ENCODE results near the gene OR4D1. TPM values are rescaled to one million over a fixed set of nuclear protein-coding genes. Genes with fewer than 3 reads are reported as not detected.
A peak's percentile ranks its signal among the peaks of the same experiment; 100 is the strongest.

The OR4D1 gene
- total RNA-seq, 1 donor from 2014 or later: not detected

- no peak for DNase-seq (ENCODE audit: low read depth)
- no peaks in the 10 kb centered on the region for H3K36me3 Mint-ChIP-seq (ENCODE audit: low read depth, unreplicated experiment)
These were observed 39.5 kb downstream of the OR4D1 start for GRCh38 chr17:58187675-58188074.

GRCh38 chr17:58189436-58190146 lies 41.4 kb downstream of the OR4D1 start:
- Mint-ChIP-seq H3K36me3 (ENCODE audit: low read depth, unreplicated experiment) (no peaks in the 10 kb centered on the region), H3K4me3 (ENCODE audit: unreplicated experiment) (no peak overlapping the region), H3K4me1 (ENCODE audit: low read depth, unreplicated experiment) (no peaks in the 10 kb centered on the region), H3K27ac (ENCODE audit: unreplicated experiment) (peak overlapping the region; percentile 47), H3K27me3 (ENCODE audit: low read depth, unreplicated experiment) (peaks cover 48% of the 10 kb centered on the region), H3K9me3 (ENCODE audit: unreplicated experiment) (no peaks in the 10 kb centered on the region)
- H3K4me1 ChIP-seq (ENCODE audit: insufficient read depth, low read length): peaks cover 11% of the 10 kb centered on the region
- FAIRE-seq: peak; percentile 9
- TF ChIP-seq EZH2 (IDR thresholded peaks at IDR 0.05; ENCODE audit: insufficient read depth, low read length) (no peak), CTCF (IDR thresholded peaks at IDR 0.05; ENCODE audit: insufficient read depth, low read depth, low read length) (no peak)
- H3K9me3 ChIP-seq (ENCODE audit: insufficient read depth, low read depth, low read length): no peaks in the 10 kb centered on the region
- peaks cover 5% of the 10 kb centered on the region for H3K27me3 ChIP-seq (ENCODE audit: insufficient read depth, low read length)
- no peaks in the 10 kb centered on the region for H3K79me2 ChIP-seq (ENCODE audit: insufficient read depth, low read length)
- H3K4me2 ChIP-seq (ENCODE audit: low read length): peak overlapping the region; percentile 18
- no peaks in the 10 kb centered on the region for H3K36me3 ChIP-seq (ENCODE audit: insufficient read depth, low read length)
- DNase-seq (ENCODE audit: low read depth): peak; percentile 84
- H4K20me1 ChIP-seq (ENCODE audit: insufficient read depth, low read length): no peaks in the 10 kb centered on the region
- no peak overlapping the region for H3K9ac ChIP-seq (ENCODE audit: low read length)
- H2AFZ ChIP-seq (ENCODE audit: low read depth, low read length): no peak overlapping the region
- no peak overlapping the region for H3K4me3 ChIP-seq (ENCODE audit: insufficient read depth, low read depth, low read length)
- H3K27ac ChIP-seq (ENCODE audit: low read depth, low read length): no peak overlapping the region

More at GRCh38 chr17:58187675-58188074, 39.5 kb downstream of the OR4D1 start:
- H3K4me1 Mint-ChIP-seq (ENCODE audit: low read depth, unreplicated experiment): no peaks in the 10 kb centered on the region
- H3K27ac ChIP-seq (ENCODE audit: low read depth, low read length): no peak overlapping the region
- H3K27me3 Mint-ChIP-seq (ENCODE audit: low read depth, unreplicated experiment): peaks cover 39% of the 10 kb centered on the region
- no peaks in the 10 kb centered on the region for H3K9me3 Mint-ChIP-seq (ENCODE audit: unreplicated experiment)
- no peaks in the 10 kb centered on the region for H3K9me3 ChIP-seq (ENCODE audit: insufficient read depth, low read depth, low read length)
- FAIRE-seq: no peak
- H3K4me3 Mint-ChIP-seq (ENCODE audit: unreplicated experiment): no peak overlapping the region
- H3K79me2 ChIP-seq (ENCODE audit: insufficient read depth, low read length): no peaks in the 10 kb centered on the region
- no peak overlapping the region for H2AFZ ChIP-seq (ENCODE audit: low read depth, low read length)
- H4K20me1 ChIP-seq (ENCODE audit: insufficient read depth, low read length): no peaks in the 10 kb centered on the region
- H3K4me1 ChIP-seq (ENCODE audit: insufficient read depth, low read length): peaks cover 16% of the 10 kb centered on the region
- no peak overlapping the region for H3K27ac Mint-ChIP-seq (ENCODE audit: unreplicated experiment)
- peaks cover 5% of the 10 kb centered on the region for H3K27me3 ChIP-seq (ENCODE audit: insufficient read depth, low read length)
- TF ChIP-seq CTCF (IDR thresholded peaks at IDR 0.05; ENCODE audit: insufficient read depth, low read depth, low read length) (no peak), EZH2 (IDR thresholded peaks at IDR 0.05; ENCODE audit: insufficient read depth, low read length) (no peak)
- no peak overlapping the region for H3K4me2 ChIP-seq (ENCODE audit: low read length)
- H3K4me3 ChIP-seq (ENCODE audit: insufficient read depth, low read depth, low read length): no peak overlapping the region
- no peak overlapping the region for H3K9ac ChIP-seq (ENCODE audit: low read length)
- H3K36me3 ChIP-seq (ENCODE audit: insufficient read depth, low read length): no peaks in the 10 kb centered on the region

GRCh38 chr17:58191241-58191896 lies 43.2 kb downstream of the OR4D1 start:
- FAIRE-seq (no peak), DNase-seq (ENCODE audit: low read depth) (no peak)
- H3K9ac ChIP-seq (ENCODE audit: low read length): no peak overlapping the region
- no peak for TF ChIP-seq EZH2 (IDR thresholded peaks at IDR 0.05; ENCODE audit: insufficient read depth, low read length)
- TF ChIP-seq CTCF (IDR thresholded peaks at IDR 0.05; ENCODE audit: insufficient read depth, low read depth, low read length): no peak
- no peaks in the 10 kb centered on the region for H3K36me3 Mint-ChIP-seq (ENCODE audit: low read depth, unreplicated experiment)
- H3K4me2 ChIP-seq (ENCODE audit: low read length): no peak overlapping the region
- H3K4me3 Mint-ChIP-seq (ENCODE audit: unreplicated experiment): no peak overlapping the region
- no peaks in the 10 kb centered on the region for H3K9me3 ChIP-seq (ENCODE audit: insufficient read depth, low read depth, low read length)
- no peak overlapping the region for H2AFZ ChIP-seq (ENCODE audit: low read depth, low read length)
- H3K4me3 ChIP-seq (ENCODE audit: insufficient read depth, low read depth, low read length): no peak overlapping the region
- H3K27ac ChIP-seq (ENCODE audit: low read depth, low read length): no peak overlapping the region
- H3K9me3 Mint-ChIP-seq (ENCODE audit: unreplicated experiment): peaks cover 1% of the 10 kb centered on the region
- no peaks in the 10 kb centered on the region for H3K36me3 ChIP-seq (ENCODE audit: insufficient read depth, low read length)
- H3K79me2 ChIP-seq (ENCODE audit: insufficient read depth, low read length): no peaks in the 10 kb centered on the region
- peaks cover 10% of the 10 kb centered on the region for H3K4me1 ChIP-seq (ENCODE audit: insufficient read depth, low read length)
- H3K27ac Mint-ChIP-seq (ENCODE audit: unreplicated experiment): no peak overlapping the region
- peaks cover 8% of the 10 kb centered on the region for H3K27me3 ChIP-seq (ENCODE audit: insufficient read depth, low read length)
- no peaks in the 10 kb centered on the region for H3K4me1 Mint-ChIP-seq (ENCODE audit: low read depth, unreplicated experiment)
- peaks cover 48% of the 10 kb centered on the region for H3K27me3 Mint-ChIP-seq (ENCODE audit: low read depth, unreplicated experiment)
- no peaks in the 10 kb centered on the region for H4K20me1 ChIP-seq (ENCODE audit: insufficient read depth, low read length)
